HCT116 (cell line): ENCODE data around the gene MCOLN1.

Experiments
- EZH2 ChIP-seq: fragments of 200-600 bp; sonication (generic); IDR thresholded peaks from 2 replicates; pipeline ENCODE4 v1.6.1; 2017; ENCODE audit warnings: antibody characterized with exemption, mixed run types
- EZH2phosphoT487 ChIP-seq: fragments of 200-600 bp; IDR thresholded peaks from 2 replicates; pipeline ENCODE4 v1.6.1; 2018; ENCODE audit warnings: antibody characterized with exemption, borderline replicate concordance
- JUND ChIP-seq: IDR thresholded peaks from 2 replicates; pipeline ENCODE4 v1.6.1; 2012
- POLR2A ChIP-seq: IDR thresholded peaks from 2 replicates; pipeline ENCODE4 v1.7.0; 2011; ENCODE audit warnings: borderline replicate concordance; ENCODE audit not compliant: insufficient read depth, insufficient read length; ENCODE audit errors: extremely low read depth
- POLR2AphosphoS5 ChIP-seq: IDR thresholded peaks from 2 replicates; pipeline ENCODE4 v1.6.1; 2011; ENCODE audit warnings: mild to moderate bottlenecking, low read depth, low read length, moderate library complexity
- YY1 ChIP-seq: IDR thresholded peaks from 2 replicates; pipeline ENCODE4 v1.6.1; 2011; ENCODE audit warnings: low read length, low read depth, moderate library complexity, mild to moderate bottlenecking; ENCODE audit not compliant: insufficient replicate concordance; ENCODE audit errors: extremely low read depth
- ZNF274 ChIP-seq: fragments of 200-500 bp; sonication (Bioruptor generic); IDR thresholded peaks from 2 replicates; pipeline ENCODE4 v1.6.1; 2014; ENCODE audit warnings: mild to moderate bottlenecking, low read depth, low read length, inconsistent platforms
- TF ChIP-seq, protein P1 (sequence below), 3 experiments: fragments of 200-600 bp in 1 of 3; sonication (generic) in 1 of 3; IDR thresholded peaks in 2 of 3; conservative IDR thresholded peaks in 1 of 3; 2 replicates each; pipeline ENCODE4 v1.5.1; 2012 to 2017; ENCODE audit warnings: low read depth in 2 of 3, low read length in 2 of 3, antibody characterized with exemption in 1 of 3, borderline replicate concordance in 1 of 3, control low read depth in 1 of 3, mild to moderate bottlenecking in 1 of 3, mixed read lengths in 1 of 3, mixed run types in 1 of 3, moderate library complexity in 1 of 3; ENCODE audit not compliant: insufficient read depth in 1 of 3
- TF ChIP-seq, protein P2 (sequence below): IDR thresholded peaks from 2 replicates; pipeline ENCODE4 v1.6.1; 2012; ENCODE audit warnings: low read depth

DNA sequence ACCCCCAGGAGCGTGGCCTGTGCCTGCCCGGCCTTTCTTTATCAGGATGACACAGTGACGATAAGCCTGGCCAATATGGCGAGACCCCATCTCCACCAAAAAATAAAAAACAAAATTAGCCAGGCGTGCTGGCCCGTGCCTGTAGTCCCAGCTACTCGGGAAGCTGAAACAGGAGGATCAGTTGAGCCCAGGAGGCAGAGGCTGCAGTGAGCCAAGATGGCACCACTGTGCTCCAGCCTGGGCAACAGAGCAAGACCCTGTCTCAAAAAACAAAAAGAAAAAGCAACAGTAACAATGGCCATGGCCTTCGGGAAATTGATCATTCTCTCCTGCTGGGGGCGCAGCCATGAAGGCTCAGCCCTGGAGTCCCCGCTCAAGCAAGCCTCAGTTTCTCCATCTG is 44.7 kb upstream of the MCOLN1 start:
- TF ChIP-seq, protein P1, sequence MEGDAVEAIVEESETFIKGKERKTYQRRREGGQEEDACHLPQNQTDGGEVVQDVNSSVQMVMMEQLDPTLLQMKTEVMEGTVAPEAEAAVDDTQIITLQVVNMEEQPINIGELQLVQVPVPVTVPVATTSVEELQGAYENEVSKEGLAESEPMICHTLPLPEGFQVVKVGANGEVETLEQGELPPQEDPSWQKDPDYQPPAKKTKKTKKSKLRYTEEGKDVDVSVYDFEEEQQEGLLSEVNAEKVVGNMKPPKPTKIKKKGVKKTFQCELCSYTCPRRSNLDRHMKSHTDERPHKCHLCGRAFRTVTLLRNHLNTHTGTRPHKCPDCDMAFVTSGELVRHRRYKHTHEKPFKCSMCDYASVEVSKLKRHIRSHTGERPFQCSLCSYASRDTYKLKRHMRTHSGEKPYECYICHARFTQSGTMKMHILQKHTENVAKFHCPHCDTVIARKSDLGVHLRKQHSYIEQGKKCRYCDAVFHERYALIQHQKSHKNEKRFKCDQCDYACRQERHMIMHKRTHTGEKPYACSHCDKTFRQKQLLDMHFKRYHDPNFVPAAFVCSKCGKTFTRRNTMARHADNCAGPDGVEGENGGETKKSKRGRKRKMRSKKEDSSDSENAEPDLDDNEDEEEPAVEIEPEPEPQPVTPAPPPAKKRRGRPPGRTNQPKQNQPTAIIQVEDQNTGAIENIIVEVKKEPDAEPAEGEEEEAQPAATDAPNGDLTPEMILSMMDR (IDR thresholded peaks at IDR 0.05 in 2 of 3, conservative IDR thresholded peaks at IDR 0.05 in 1 of 3; ENCODE audit: borderline replicate concordance in 1 of 3, insufficient read depth in 1 of 3, low read depth in 2 of 3, low read length in 2 of 3), result no peak
- TF ChIP-seq EZH2 (no peak), POLR2A (no peak), ZNF274 (no peak), JUND (no peak), YY1 (no peak), POLR2AphosphoS5 (0 out of 2 replicates have a peak, but pooled peaks have one; percentile 8), EZH2phosphoT487 (no peak)
- TF ChIP-seq, protein P2, sequence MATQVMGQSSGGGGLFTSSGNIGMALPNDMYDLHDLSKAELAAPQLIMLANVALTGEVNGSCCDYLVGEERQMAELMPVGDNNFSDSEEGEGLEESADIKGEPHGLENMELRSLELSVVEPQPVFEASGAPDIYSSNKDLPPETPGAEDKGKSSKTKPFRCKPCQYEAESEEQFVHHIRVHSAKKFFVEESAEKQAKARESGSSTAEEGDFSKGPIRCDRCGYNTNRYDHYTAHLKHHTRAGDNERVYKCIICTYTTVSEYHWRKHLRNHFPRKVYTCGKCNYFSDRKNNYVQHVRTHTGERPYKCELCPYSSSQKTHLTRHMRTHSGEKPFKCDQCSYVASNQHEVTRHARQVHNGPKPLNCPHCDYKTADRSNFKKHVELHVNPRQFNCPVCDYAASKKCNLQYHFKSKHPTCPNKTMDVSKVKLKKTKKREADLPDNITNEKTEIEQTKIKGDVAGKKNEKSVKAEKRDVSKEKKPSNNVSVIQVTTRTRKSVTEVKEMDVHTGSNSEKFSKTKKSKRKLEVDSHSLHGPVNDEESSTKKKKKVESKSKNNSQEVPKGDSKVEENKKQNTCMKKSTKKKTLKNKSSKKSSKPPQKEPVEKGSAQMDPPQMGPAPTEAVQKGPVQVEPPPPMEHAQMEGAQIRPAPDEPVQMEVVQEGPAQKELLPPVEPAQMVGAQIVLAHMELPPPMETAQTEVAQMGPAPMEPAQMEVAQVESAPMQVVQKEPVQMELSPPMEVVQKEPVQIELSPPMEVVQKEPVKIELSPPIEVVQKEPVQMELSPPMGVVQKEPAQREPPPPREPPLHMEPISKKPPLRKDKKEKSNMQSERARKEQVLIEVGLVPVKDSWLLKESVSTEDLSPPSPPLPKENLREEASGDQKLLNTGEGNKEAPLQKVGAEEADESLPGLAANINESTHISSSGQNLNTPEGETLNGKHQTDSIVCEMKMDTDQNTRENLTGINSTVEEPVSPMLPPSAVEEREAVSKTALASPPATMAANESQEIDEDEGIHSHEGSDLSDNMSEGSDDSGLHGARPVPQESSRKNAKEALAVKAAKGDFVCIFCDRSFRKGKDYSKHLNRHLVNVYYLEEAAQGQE, result no peak
